BJ (cell line): ENCODE results near the gene VPS18. TPM values are rescaled to one million over a fixed set of nuclear protein-coding genes. Genes with fewer than 3 reads are reported as not detected.

ENCODE experiments used
- CTCF ChIA-PET: fragments of 350-600 bp; formaldehyde crosslinking; extraction: SDS; loops from one replicate; lab custom pipeline; 2021; ENCODE audit warnings: antibody characterized with exemption, inconsistent platforms; lab: Yijun Ruan, JAX
- POLR2A ChIA-PET: fragments of 300-600 bp; sonication (Branson Sonifier 250); formaldehyde crosslinking; extraction: SDS; loops from one replicate; lab custom pipeline; 2021; ENCODE audit warnings: antibody characterized with exemption; lab: Charles Lee
- DNase-seq: peaks from one replicate; pipeline ENCODE4 v3.0.0-alpha.2; 2011; ENCODE audit warnings: low read depth
- H3K27me3 ChIP-seq: 2 replicates; pipeline ENCODE4 v1.6.0; 2011; ENCODE audit warnings: low read length; ENCODE audit not compliant: control insufficient read depth, insufficient read depth
- H3K36me3 ChIP-seq: 2 replicates; pipeline ENCODE4 v1.5.1; 2011; ENCODE audit warnings: low read length; ENCODE audit not compliant: control insufficient read depth, insufficient read depth
- H3K4me3 ChIP-seq: 2 replicates; pipeline ENCODE4 v1.5.1; 2011; ENCODE audit warnings: low read depth, mild to moderate bottlenecking, control low read depth, low read length
- polyA plus RNA-seq: library from polyadenylated mRNA; depleted of rRNA; stranded (reverse); fragments of >200 nt; gene quantifications from 2 replicates; pipeline ENCODE4 v1.2.3, GENCODE V29; 2011
- TF ChIP-seq, protein P1 (sequence below): IDR thresholded peaks from 2 replicates; pipeline ENCODE4 v1.5.1; 2011; ENCODE audit warnings: low read depth, mild to moderate bottlenecking, control low read depth, inconsistent platforms, low read length, moderate library complexity; ENCODE audit not compliant: insufficient read depth

Gene VPS18
- polyA plus RNA-seq, 1 experiment = 28.4 TPM

- POLR2A ChIA-PET = no interaction called here
Observed at GRCh38 chr15:40929660-40930429, 35.6 kb downstream of the VPS18 start.

GRCh38 chr15:40930430-40931299 is 36.4 kb downstream of the VPS18 start:
- POLR2A ChIA-PET = no interaction called here
- peaks cover 31% of the 10 kb centered on the region for H3K27me3 ChIP-seq
- 0 out of 2 replicates have a peak, but pooled peaks cover 2% of the 10 kb centered on the region for H3K36me3 ChIP-seq
- CTCF ChIA-PET = interaction anchor here (1.0 to 7.1 kb wide), 10 partner anchors 10 to 182 kb away, joined by 3 to 89 read pairs (median 11); partner anchors contain the start of gene CHAC1
- TF ChIP-seq, protein P1, sequence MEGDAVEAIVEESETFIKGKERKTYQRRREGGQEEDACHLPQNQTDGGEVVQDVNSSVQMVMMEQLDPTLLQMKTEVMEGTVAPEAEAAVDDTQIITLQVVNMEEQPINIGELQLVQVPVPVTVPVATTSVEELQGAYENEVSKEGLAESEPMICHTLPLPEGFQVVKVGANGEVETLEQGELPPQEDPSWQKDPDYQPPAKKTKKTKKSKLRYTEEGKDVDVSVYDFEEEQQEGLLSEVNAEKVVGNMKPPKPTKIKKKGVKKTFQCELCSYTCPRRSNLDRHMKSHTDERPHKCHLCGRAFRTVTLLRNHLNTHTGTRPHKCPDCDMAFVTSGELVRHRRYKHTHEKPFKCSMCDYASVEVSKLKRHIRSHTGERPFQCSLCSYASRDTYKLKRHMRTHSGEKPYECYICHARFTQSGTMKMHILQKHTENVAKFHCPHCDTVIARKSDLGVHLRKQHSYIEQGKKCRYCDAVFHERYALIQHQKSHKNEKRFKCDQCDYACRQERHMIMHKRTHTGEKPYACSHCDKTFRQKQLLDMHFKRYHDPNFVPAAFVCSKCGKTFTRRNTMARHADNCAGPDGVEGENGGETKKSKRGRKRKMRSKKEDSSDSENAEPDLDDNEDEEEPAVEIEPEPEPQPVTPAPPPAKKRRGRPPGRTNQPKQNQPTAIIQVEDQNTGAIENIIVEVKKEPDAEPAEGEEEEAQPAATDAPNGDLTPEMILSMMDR = peak; percentile 65
- H3K4me3 ChIP-seq = peak overlapping the region; percentile 51
- no peak for DNase-seq

More at GRCh38 chr15:40929660-40930429, 35.6 kb downstream of the VPS18 start:
- CTCF ChIA-PET = interaction anchor here (0.6 to 7.1 kb wide), 10 partner anchors 11 to 182 kb away, joined by 3 to 89 read pairs (median 11); partner anchors contain the start of gene CHAC1
- Histone ChIP-seq H3K27me3 (peaks cover 33% of the 10 kb centered on the region), H3K4me3 (peak overlapping the region; percentile 51), H3K36me3 (0 out of 2 replicates have a peak, but pooled peaks cover 2% of the 10 kb centered on the region)
- no peak for DNase-seq
- TF ChIP-seq, protein P1 = peak; percentile 22; the same call in 1 of the 2 replicates

DNA sequence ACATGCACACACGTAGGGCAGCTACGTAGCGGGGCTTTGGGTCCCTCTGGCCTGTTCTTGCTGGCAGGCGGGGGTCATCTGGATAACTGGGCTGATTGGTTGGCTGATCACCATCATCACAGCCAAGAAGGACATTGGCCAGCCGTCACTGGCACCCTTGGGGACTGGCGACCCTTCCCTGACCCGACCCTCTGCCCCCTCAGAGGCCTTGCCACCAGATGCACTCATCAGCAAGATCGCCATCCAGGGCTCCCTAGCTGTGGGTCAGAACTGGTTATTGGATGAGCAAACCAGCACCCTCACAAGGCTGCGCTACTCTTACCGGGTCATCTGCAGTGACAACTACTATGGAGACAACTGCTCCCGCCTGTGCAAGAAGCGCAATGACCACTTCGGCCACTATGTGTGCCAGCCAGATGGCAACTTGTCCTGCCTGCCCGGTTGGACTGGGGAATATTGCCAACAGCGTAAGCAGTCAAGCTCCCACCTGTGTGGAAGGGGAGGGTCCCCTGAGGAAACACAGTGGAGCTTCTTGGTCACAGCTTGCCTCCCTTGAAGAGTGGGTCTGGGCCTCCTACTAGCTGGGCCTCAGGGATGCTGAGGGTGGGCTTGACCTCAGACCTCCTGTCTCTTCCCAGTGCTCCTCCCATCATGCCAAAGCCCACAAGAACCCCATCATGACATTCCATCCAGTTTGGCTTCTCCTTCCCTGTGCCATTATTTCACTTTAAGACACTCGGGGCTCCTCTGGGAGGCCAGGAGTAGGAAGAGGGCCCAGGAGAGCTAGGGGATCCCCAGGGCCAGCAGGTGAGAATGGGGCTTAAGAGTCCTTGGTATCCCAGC is 37.3 kb downstream of the VPS18 start:
- DNase-seq = no peak

DNA sequence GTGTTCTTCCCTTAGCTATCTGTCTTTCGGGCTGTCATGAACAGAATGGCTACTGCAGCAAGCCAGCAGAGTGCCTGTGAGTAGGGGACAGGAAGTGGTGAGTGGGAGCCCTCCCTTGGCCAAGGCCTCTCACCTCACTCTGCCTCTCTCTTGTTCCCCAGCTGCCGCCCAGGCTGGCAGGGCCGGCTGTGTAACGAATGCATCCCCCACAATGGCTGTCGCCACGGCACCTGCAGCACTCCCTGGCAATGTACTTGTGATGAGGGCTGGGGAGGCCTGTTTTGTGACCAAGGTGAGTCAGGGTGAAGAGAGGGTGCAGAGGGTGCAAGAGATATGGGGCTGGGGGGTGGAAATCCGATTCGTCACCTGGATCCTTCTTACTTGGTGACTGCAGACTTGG is 37.9 kb downstream of the VPS18 start:
- 0 out of 2 replicates have a peak, but pooled peaks cover 2% of the 10 kb centered on the region for H3K36me3 ChIP-seq
- POLR2A ChIA-PET = no interaction called here
- H3K27me3 ChIP-seq = peaks cover 22% of the 10 kb centered on the region
- TF ChIP-seq, protein P1 = no peak
- H3K4me3 ChIP-seq = no peak overlapping the region
- CTCF ChIA-PET = interaction anchor here (0.9 to 7.1 kb wide), 6 partner anchors 9 to 91 kb away, joined by 4 to 89 read pairs (median 24); no protein-coding TSS in a partner anchor
- DNase-seq = no peak

More for the DNA sequence above, 37.3 kb downstream of the VPS18 start:
- ChIA-PET CTCF (interaction anchor here (0.9 to 7.1 kb wide), 9 partner anchors 9 to 91 kb away, joined by 3 to 89 read pairs (median 18); no protein-coding TSS in a partner anchor), POLR2A (no interaction called here)
- TF ChIP-seq, protein P1 = no peak
- H3K36me3 ChIP-seq = 0 out of 2 replicates have a peak, but pooled peaks cover 2% of the 10 kb centered on the region
- peaks cover 28% of the 10 kb centered on the region for H3K27me3 ChIP-seq
- peak overlapping the region; percentile 51; the same call in 1 of the 2 replicates for H3K4me3 ChIP-seq
